RWPE2 (cell line): ENCODE data around the gene RBM12.
A peak's percentile ranks its signal among the peaks of the same experiment; 100 is the strongest.

Experiments used
- ATAC-seq: fragments of 200-7000 bp; cut with Tn5 transposase; 3 replicates; pipeline ENCODE4 v1.9.1; 2021; ENCODE audit warnings: low read depth
- DNase-seq: peaks from one replicate; pipeline ENCODE4 v3.0.0-alpha.2; 2020; ENCODE audit warnings: low spot score
- H3K27ac ChIP-seq: fragments of 450-650 bp; 2 replicates; pipeline ENCODE4 v1.5.1; 2017; ENCODE audit warnings: mild to moderate bottlenecking; ENCODE audit not compliant: poor library complexity, severe bottlenecking
- H3K27me3 ChIP-seq: fragments of 250-450 bp; sonication (Bioruptor Pico); 2 replicates; pipeline ENCODE4 v1.5.1; 2021; ENCODE audit warnings: mild to moderate bottlenecking, moderate library complexity; ENCODE audit not compliant: insufficient read depth, poor library complexity, severe bottlenecking
- H3K36me3 ChIP-seq: fragments of 250-450 bp; sonication (Bioruptor Pico); 2 replicates; pipeline ENCODE4 v1.5.1; 2020; ENCODE audit warnings: low read depth, mild to moderate bottlenecking, moderate library complexity
- H3K4me1 ChIP-seq: fragments of 250-450 bp; sonication (Bioruptor Pico); 2 replicates; pipeline ENCODE4 v1.5.1; 2021; ENCODE audit warnings: mild to moderate bottlenecking, moderate library complexity; ENCODE audit not compliant: insufficient read depth, poor library complexity, severe bottlenecking
- H3K4me3 ChIP-seq: fragments of 250-450 bp; sonication (Bioruptor Pico); 2 replicates; pipeline ENCODE4 v1.5.1; 2021; ENCODE audit warnings: mild to moderate bottlenecking, moderate library complexity; ENCODE audit not compliant: severe bottlenecking
- H3K9me3 ChIP-seq: fragments of 250-450 bp; sonication (Bioruptor Pico); 2 replicates; pipeline ENCODE4 v1.5.1; 2021; ENCODE audit warnings: mild to moderate bottlenecking, moderate library complexity; ENCODE audit not compliant: severe bottlenecking
- TF ChIP-seq, protein P1 (sequence below): fragments of 450-650 bp; IDR thresholded peaks from one replicate; pipeline ENCODE4 v1.5.1; 2017; ENCODE audit warnings: mild to moderate bottlenecking, moderate library complexity; ENCODE audit not compliant: poor library complexity, severe bottlenecking

The RBM12 gene

GRCh38 chr20:35600176-35600992 lies 64.3 kb downstream of the RBM12 start:
- TF ChIP-seq, protein P1, sequence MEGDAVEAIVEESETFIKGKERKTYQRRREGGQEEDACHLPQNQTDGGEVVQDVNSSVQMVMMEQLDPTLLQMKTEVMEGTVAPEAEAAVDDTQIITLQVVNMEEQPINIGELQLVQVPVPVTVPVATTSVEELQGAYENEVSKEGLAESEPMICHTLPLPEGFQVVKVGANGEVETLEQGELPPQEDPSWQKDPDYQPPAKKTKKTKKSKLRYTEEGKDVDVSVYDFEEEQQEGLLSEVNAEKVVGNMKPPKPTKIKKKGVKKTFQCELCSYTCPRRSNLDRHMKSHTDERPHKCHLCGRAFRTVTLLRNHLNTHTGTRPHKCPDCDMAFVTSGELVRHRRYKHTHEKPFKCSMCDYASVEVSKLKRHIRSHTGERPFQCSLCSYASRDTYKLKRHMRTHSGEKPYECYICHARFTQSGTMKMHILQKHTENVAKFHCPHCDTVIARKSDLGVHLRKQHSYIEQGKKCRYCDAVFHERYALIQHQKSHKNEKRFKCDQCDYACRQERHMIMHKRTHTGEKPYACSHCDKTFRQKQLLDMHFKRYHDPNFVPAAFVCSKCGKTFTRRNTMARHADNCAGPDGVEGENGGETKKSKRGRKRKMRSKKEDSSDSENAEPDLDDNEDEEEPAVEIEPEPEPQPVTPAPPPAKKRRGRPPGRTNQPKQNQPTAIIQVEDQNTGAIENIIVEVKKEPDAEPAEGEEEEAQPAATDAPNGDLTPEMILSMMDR, result no peak
- peak overlapping the region; percentile 22 for H3K4me3 ChIP-seq
- H3K4me1 ChIP-seq, result no peaks in the 10 kb centered on the region
- DNase-seq (peak; percentile 84), ATAC-seq (no peak)
- no peaks in the 10 kb centered on the region for H3K9me3 ChIP-seq
- no peaks in the 10 kb centered on the region for H3K36me3 ChIP-seq
- no peak overlapping the region for H3K27ac ChIP-seq
- H3K27me3 ChIP-seq, result peaks cover 9% of the 10 kb centered on the region

- Histone ChIP-seq H3K36me3 (no peaks in the 10 kb centered on the region), H3K4me1 (no peaks in the 10 kb centered on the region), H3K4me3 (no peak overlapping the region), H3K27me3 (peaks cover 9% of the 10 kb centered on the region), H3K27ac (no peak overlapping the region), H3K9me3 (no peaks in the 10 kb centered on the region)
- peak; percentile 80 for DNase-seq
- TF ChIP-seq, protein P1, result no peak
- no peak for ATAC-seq
These were observed 65.0 kb downstream of the RBM12 start for GRCh38 chr20:35599776-35600120.
